Neuronal stem cell (in vitro differentiated cells): ENCODE results near the gene VWA5B2.

Experiments used
- DNase-seq: peaks from one replicate; pipeline ENCODE4 v3.0.0-alpha.2; 2013; ENCODE audit warnings: low spot score
- H2AFZ ChIP-seq: one replicate; pipeline ENCODE4 v1.6.1; 2013; ENCODE audit warnings: mild to moderate bottlenecking, low read length, inconsistent platforms
- H2AK5ac ChIP-seq: 2 replicates; pipeline ENCODE4 v1.6.1; 2013; ENCODE audit warnings: low read depth, mild to moderate bottlenecking, inconsistent platforms, low read length, moderate library complexity, mixed read lengths
- H2BK120ac ChIP-seq: 2 replicates; pipeline ENCODE4 v1.6.1; 2013; ENCODE audit warnings: low read depth, mild to moderate bottlenecking, inconsistent platforms, low read length, moderate library complexity, mixed read lengths
- H2BK12ac ChIP-seq: one replicate; pipeline ENCODE4 v1.6.1; 2013; ENCODE audit warnings: low read length, inconsistent platforms
- H2BK15ac ChIP-seq: 2 replicates; pipeline ENCODE4 v1.6.1; 2013; ENCODE audit warnings: mild to moderate bottlenecking, low read length, inconsistent platforms, mixed read lengths
- H2BK5ac ChIP-seq: one replicate; pipeline ENCODE4 v1.6.1; 2013; ENCODE audit warnings: inconsistent platforms, mild to moderate bottlenecking, low read length, moderate library complexity
- H3K14ac ChIP-seq: one replicate; pipeline ENCODE4 v1.6.1; 2013; ENCODE audit warnings: low read length, inconsistent platforms
- H3K18ac ChIP-seq: 2 replicates; pipeline ENCODE4 v1.6.1; 2013; ENCODE audit warnings: low read length, inconsistent platforms
- H3K23ac ChIP-seq: 2 replicates; pipeline ENCODE4 v1.6.1; 2013; ENCODE audit warnings: low read depth, mild to moderate bottlenecking, mixed read lengths, low read length, inconsistent platforms; ENCODE audit not compliant: poor library complexity
- H3K27ac ChIP-seq: replicated peaks from 3 replicates; pipeline ENCODE4 v1.5.1; 2013; ENCODE audit warnings: low read length, inconsistent platforms
- H3K27me3 ChIP-seq, 3 experiments: 2 replicates each; pipeline ENCODE4 v1.6.1; 2013; ENCODE audit warnings: low read length in 3 of 3, mild to moderate bottlenecking in 2 of 3, inconsistent platforms in 1 of 3, low read depth in 1 of 3, mixed read lengths in 1 of 3, moderate library complexity in 1 of 3; ENCODE audit not compliant: control insufficient read depth in 3 of 3, insufficient read depth in 3 of 3
- H3K36me3 ChIP-seq, 2 donors: replicated peaks in 1 of 2; 2 replicates each; pipeline ENCODE4 v1.6.1; 2013; ENCODE audit warnings: low read length in 2 of 2; ENCODE audit not compliant: control insufficient read depth in 2 of 2, insufficient read depth in 2 of 2
- H3K4ac ChIP-seq: 2 replicates; pipeline ENCODE4 v1.6.1; 2013; ENCODE audit warnings: inconsistent platforms, mild to moderate bottlenecking, low read length, moderate library complexity
- H3K4me1 ChIP-seq, 2 donors: 1 replicate in 1 of 2; 2 replicates in 1 of 2; pipeline ENCODE4 v1.6.1; 2013; ENCODE audit warnings: low read length in 2 of 2, low read depth in 1 of 2; ENCODE audit not compliant: control insufficient read depth in 2 of 2, insufficient read depth in 1 of 2
- H3K4me2 ChIP-seq: one replicate; pipeline ENCODE4 v1.6.1; 2013; ENCODE audit warnings: mild to moderate bottlenecking, low read length, inconsistent platforms; ENCODE audit not compliant: insufficient read depth, poor library complexity, severe bottlenecking
- H3K4me3 ChIP-seq, 2 donors: 2 replicates each; pipeline ENCODE4 v1.5.1; 2013; ENCODE audit warnings: low read length in 2 of 2, mild to moderate bottlenecking in 2 of 2, inconsistent platforms in 1 of 2, moderate library complexity in 1 of 2
- H3K79me1 ChIP-seq: one replicate; pipeline ENCODE4 v1.6.1; 2013; ENCODE audit warnings: low read depth, mild to moderate bottlenecking, inconsistent platforms, low read length, moderate library complexity
- H3K9ac ChIP-seq: one replicate; pipeline ENCODE4 v1.6.1; 2013; ENCODE audit warnings: mild to moderate bottlenecking, low read depth, low read length, inconsistent platforms; ENCODE audit not compliant: poor library complexity
- H3K9me3 ChIP-seq, 2 donors: replicated peaks in 1 of 2; 2 replicates each; pipeline versions ENCODE3 to v1.6.1; 2013; ENCODE audit warnings: low read length in 2 of 2, mild to moderate bottlenecking in 2 of 2, inconsistent platforms in 1 of 2, low read depth in 1 of 2, mixed read lengths in 1 of 2, moderate library complexity in 1 of 2; ENCODE audit not compliant: control insufficient read depth in 2 of 2, insufficient read depth in 1 of 2
- H4K8ac ChIP-seq: one replicate; pipeline ENCODE4 v1.6.1; 2013; ENCODE audit warnings: low read depth, mild to moderate bottlenecking, inconsistent platforms, low read length, moderate library complexity
- H4K91ac ChIP-seq: one replicate; pipeline ENCODE4 v1.6.1; 2013; ENCODE audit warnings: low read length, low read depth, mild to moderate bottlenecking, inconsistent platforms; ENCODE audit not compliant: poor library complexity
- WGBS, 2 donors: extraction: QIAGEN DNeasy Blood & Tissue Kit; methylation state at CpG; one replicate each; pipeline ENCODE4 v1.1.7; 2013; ENCODE audit warnings: missing lambda C conversion rate in 2 of 2, mixed read lengths in 1 of 2; ENCODE audit not compliant: insufficient read length in 2 of 2, insufficient replicate concordance in 1 of 2; ENCODE audit errors: extremely low coverage in 2 of 2; 5-methylcytosine and 5-hydroxymethylcytosine counted together

The VWA5B2 gene

GRCh38 chr3:184255291-184256039 is 26.1 kb downstream of the VWA5B2 start:
- Histone ChIP-seq H3K14ac (no peak overlapping the region), H3K4ac (no peak overlapping the region), H3K23ac (no peak overlapping the region), H3K4me1 (peaks cover 2 to 3% of the 10 kb centered on the region in 2 donors), H3K27ac (no peak overlapping the region), H2AFZ (no peak overlapping the region), H3K4me3 (no peak overlapping the region), H3K27me3 (peaks cover 11 to 20% (median 12%) of the 10 kb centered on the region in 3 experiments), H3K18ac (no peak overlapping the region), H4K91ac (no peak overlapping the region), H3K36me3 (no peaks in the 10 kb centered on the region), H3K9me3 (no peaks in the 10 kb centered on the region), H3K4me2 (no peak overlapping the region), H2AK5ac (no peak overlapping the region), H2BK120ac (no peak overlapping the region), H2BK15ac (no peak overlapping the region), H2BK12ac (no peak overlapping the region), H3K9ac (no peak overlapping the region), H3K79me1 (peaks cover 2% of the 10 kb centered on the region), H4K8ac (no peak overlapping the region), H2BK5ac (no peak overlapping the region)
- WGBS, 2 donors, result no CpG with 5 or more reads among the region's 3 CpGs
- DNase-seq, result no peak

- Histone ChIP-seq H2BK5ac (no peak overlapping the region), H3K36me3 (no peaks in the 10 kb centered on the region), H2BK12ac (no peak overlapping the region), H2AFZ (no peak overlapping the region), H3K27me3 (peaks cover 18 to 34% (median 22%) of the 10 kb centered on the region in 3 experiments), H4K91ac (no peak overlapping the region), H3K4me3 (no peak overlapping the region), H3K4ac (no peak overlapping the region), H2AK5ac (no peak overlapping the region), H3K18ac (no peak overlapping the region), H2BK120ac (no peak overlapping the region), H4K8ac (no peak overlapping the region), H3K27ac (no peak overlapping the region), H3K9me3 (no peaks in the 10 kb centered on the region), H3K4me2 (no peak overlapping the region), H3K9ac (peak overlapping the region; percentile 70), H3K23ac (no peak overlapping the region), H2BK15ac (peak overlapping the region; percentile 12), H3K14ac (no peak overlapping the region), H3K4me1 (peaks cover 3 to 7% of the 10 kb centered on the region in 2 donors), H3K79me1 (peaks cover 4% of the 10 kb centered on the region)
- no peak for DNase-seq
- no CpG with 5 or more reads among the region's 23 CpGs for WGBS, 2 donors
Observed at GRCh38 chr3:184257083-184257915, 27.9 kb downstream of the VWA5B2 start.

DNA sequence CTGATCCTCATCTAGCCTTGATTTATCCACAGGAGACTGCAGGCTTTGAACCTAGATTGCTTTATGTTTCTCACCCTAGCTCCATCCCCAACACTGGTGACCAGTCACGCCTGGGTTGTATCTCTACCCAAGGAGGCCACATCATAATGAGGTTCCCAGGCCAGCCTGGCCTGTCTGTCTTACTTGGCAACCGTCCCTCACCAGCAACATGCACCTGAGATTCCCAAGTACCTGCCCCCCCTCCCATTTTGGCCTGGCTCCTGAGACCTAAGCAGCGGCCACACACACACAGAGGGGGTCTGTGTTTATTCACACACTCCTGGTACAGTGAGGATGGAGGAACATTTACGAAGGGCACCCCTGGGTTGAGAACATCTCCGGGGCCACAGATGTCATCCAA is 29.5 kb downstream of the VWA5B2 start:
- peak overlapping the region; percentile 38 for H3K14ac ChIP-seq
- no peak for DNase-seq
- no peak overlapping the region for H2BK12ac ChIP-seq
- H3K79me1 ChIP-seq, result peaks cover 4% of the 10 kb centered on the region
- H2AFZ ChIP-seq, result no peak overlapping the region
- no peak overlapping the region for H3K9ac ChIP-seq
- no peak overlapping the region for H3K4me2 ChIP-seq
- no peak overlapping the region for H3K23ac ChIP-seq
- no peaks in the 10 kb centered on the region for H3K9me3 ChIP-seq
- no peak overlapping the region for H2AK5ac ChIP-seq
- no peak overlapping the region for H4K8ac ChIP-seq
- H2BK15ac ChIP-seq, result no peak overlapping the region
- H2BK5ac ChIP-seq, result no peak overlapping the region
- peaks cover 10 to 12% of the 10 kb centered on the region in 2 donors for H3K4me1 ChIP-seq
- no peak overlapping the region for H2BK120ac ChIP-seq
- H4K91ac ChIP-seq, result no peak overlapping the region
- H3K36me3 ChIP-seq, result no peaks in the 10 kb centered on the region
- no peak overlapping the region for H3K4ac ChIP-seq
- no CpG with 5 or more reads among the region's 5 CpGs for WGBS, 2 donors
- H3K18ac ChIP-seq, result no peak overlapping the region
- peak overlapping the region in 1 of 2 donors; percentile 42 for H3K4me3 ChIP-seq
- peaks cover 21 to 44% (median 34%) of the 10 kb centered on the region in 3 experiments for H3K27me3 ChIP-seq
- no peak overlapping the region for H3K27ac ChIP-seq

DNA sequence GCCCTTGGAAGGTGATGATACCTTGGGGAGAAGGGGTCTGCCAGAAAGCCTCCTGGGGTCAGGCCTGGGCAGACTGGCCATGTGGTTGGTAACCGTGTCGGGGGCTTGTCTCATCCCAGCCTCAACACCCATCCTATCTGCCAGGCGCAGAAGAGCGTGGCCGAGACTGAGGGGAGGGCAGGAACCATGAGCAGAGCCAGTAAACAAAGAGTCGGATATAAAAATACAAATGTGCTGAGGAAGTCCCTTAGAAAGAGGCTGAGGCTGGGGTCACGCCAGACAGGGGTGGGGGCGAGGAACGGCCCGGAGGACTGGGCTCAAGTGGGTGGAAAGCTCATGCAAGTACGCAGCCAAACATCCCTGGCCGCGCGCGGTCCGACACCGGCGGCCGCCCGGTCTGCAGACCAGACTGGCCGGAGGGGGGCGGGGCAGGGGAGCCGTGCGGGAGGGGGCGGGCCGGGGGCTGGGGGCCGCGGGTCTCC is 30.1 kb downstream of the VWA5B2 start:
- Histone ChIP-seq H3K27ac (no peak overlapping the region), H3K9ac (no peak overlapping the region), H2BK12ac (no peak overlapping the region), H3K27me3 (peaks cover 21 to 46% (median 36%) of the 10 kb centered on the region in 3 experiments), H2BK5ac (no peak overlapping the region), H3K4ac (no peak overlapping the region), H2AFZ (no peak overlapping the region), H2BK15ac (no peak overlapping the region), H3K79me1 (peaks cover 4% of the 10 kb centered on the region), H4K8ac (no peak overlapping the region), H3K36me3 (no peaks in the 10 kb centered on the region), H3K4me1 (peaks cover 10 to 12% of the 10 kb centered on the region in 2 donors), H4K91ac (no peak overlapping the region), H3K23ac (peak overlapping the region; percentile 73), H3K9me3 (no peaks in the 10 kb centered on the region), H2BK120ac (no peak overlapping the region), H3K18ac (no peak overlapping the region), H3K4me3 (peak overlapping the region in 1 of 2 donors; percentile 28), H2AK5ac (no peak overlapping the region), H3K4me2 (no peak overlapping the region), H3K14ac (peak overlapping the region; percentile 38)
- WGBS, 2 donors, result no CpG with 5 or more reads among the region's 28 CpGs
- DNase-seq, result no peak
